HG03064 (cell line): ENCODE results near the gene RNF157.
"Not testable (repeated sequence)": the region's sequence is repeated elsewhere in the genome, so short reads cannot be mapped to it uniquely, and the experiment has no call there.

Experiments
- ATAC-seq: cut with Tn5 transposase; IDR thresholded peaks from one replicate; pipeline ENCODE4 v1.9.1; 2021; ENCODE audit warnings: low read depth; ENCODE audit not compliant: unreplicated experiment

The RNF157 gene

DNA sequence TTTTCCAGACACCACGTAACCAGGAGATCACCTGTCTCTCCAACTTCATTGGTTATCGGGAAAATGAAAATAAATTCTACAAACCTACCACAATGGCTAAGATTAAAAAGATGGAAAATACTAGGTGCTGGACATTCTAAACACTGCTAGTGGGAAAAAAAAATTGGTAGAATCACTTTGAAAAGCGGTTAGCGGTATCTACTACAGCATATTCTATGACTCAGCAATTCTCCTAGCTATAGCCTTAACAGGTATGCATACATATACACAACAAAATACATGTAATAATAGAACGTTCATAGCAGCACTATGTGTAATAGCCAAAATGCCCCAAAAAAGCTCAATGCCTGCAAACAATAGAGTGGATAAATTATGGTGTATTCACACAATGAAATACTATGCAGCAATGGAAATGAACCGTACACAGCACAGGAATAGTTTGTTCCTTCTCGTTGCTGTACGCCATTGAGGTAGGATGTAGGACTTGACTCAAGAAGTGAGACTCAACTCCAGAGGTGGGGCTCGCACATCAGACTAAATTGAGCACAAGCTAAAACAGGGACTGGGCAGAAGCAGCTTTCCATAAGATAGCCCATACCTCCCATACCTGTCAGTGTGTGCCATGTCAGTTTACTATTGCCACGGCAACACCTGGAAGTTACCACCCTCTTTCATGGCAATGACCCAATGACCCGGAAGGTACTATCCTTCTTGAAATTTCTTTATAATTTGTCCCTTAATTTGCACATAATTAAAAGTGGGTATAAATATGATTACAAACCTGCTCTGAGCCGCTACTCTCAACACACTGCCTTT lies 44.8 kb downstream of the RNF157 start:
- no peak for ATAC-seq

DNA sequence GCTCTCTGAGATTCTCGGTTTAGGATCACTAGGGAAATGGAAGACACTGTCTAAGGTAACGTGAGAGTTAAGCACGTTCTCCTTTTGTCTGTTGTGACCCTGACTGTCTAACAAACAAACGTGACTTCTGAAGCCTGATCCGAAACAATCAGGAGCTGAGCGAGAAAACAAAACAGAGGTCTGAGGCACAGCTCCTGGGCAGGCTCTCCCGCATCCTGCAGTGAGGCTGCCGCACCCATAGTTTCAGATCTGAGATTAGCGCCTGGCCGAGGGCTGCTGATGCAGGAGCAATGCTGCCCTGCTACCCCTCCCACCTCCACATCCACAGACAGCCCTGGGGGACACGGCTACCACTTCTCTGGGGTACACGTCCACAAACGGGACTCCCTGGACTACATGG lies 46.7 kb downstream of the RNF157 start:
- ATAC-seq, result no peak

DNA sequence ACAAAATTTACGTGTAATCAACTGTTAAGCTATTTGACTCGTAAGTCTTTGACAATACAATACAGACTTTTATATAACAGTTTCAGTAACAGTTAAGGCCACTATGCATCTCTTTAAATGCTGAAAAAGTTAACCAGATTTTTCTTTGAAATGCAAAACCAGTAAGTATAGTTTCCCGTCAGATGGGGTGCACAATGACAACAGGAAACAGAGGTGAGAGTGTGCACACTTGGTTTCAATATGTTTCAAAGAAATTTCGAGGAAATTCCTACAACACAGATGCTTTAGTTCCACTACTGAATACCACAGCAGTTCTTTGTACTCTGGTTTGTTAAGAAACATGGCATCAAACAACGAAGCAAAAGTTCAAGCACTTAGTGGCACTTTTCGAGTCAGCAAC lies 48.4 kb downstream of the RNF157 start:
- no peak for ATAC-seq

DNA sequence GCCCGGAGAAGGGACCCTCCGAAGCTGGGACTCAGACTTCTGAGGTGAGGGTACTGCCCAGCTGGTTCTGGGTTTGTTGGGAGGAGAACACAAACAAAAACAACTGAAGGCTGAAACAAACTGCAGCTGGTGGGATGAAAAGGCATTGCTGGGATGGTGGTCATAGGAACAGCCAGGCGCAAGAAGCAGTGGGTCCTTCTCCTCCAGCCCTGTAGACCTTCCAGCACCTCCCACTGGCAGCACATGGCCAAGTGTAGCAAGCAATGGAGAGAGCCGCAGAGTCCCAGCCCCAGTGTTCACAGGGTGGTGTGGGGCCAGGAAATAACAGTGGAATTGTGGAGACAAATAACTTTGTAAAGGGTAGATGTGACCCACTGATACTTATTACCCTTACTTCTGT lies 50.6 kb downstream of the RNF157 start:
- ATAC-seq, result no peak

DNA sequence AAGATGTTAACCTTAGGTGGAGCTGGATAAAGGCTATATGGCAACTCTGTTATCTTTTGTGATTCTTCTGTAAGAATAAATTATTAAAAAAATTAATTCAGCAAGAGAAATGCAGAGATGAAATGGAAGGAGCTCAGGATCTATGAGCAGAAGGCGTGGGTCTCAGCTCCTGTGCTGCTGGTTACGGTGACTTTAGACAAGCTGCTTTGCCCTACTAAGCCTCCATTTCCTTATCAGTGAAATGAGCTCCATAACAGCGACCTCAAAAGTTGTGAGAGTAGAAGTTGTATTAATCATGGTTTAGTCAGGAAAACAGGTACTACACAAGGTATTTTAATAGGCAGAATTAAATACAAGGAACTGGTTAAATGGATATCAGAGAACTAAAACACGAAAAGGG lies 51.0 kb downstream of the RNF157 start:
- no peak for ATAC-seq

DNA sequence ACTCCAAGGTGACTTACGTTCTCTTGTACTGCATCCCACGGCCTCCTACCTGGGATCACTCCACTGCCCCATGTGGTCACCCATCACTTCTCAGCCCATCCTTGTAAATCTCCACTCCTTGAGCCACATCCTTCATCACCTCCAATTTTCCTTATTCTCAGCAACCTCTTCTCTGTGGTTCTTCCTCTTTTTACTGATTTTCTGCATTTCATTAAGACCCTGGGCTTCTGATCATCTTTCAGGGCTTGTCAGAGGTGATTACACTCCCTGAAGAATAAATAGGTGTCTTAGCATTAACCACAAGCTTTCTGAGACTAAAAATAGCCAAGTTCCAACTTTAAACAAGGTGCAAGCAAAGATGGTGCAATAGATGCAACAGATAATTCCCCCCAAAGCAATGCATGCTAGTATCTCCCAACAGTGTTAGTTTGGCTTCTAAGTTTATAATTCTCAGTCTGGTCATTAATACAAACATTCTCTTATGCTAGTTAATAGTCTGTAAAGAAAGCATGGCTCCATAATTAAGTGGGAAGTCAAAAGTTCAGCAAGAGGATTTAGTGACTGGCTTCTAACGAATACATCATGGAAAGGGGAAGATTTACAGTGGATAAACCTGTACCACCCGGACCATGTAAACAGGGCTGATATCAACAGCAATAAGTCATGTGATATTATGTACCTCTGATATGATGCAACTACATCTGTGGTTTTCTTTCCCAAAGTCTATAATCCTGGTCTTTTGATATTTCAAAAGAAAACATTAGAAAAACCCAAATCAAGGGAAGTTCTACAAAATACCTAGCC lies 51.9 kb downstream of the RNF157 start:
- no peak for ATAC-seq

DNA sequence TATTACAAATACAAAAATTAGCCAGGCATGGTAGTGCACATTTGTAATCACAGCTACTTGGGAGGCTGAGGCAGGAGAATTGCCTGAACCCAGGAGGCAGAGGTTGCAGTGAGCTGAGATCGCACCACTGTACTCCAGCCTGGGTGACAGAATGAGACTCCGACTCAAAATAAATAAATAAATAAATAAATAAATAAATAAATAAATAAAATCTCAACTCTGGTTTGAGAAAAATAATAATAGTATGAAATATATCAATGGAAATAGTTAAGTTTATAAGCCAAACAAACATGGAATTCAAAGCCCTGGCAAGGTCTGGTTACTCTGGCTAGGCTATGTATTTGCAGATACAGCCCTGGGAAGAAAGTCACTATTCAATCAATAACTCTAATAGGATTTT lies 53.5 kb downstream of the RNF157 start:
- ATAC-seq, result not testable (repeated sequence)

DNA sequence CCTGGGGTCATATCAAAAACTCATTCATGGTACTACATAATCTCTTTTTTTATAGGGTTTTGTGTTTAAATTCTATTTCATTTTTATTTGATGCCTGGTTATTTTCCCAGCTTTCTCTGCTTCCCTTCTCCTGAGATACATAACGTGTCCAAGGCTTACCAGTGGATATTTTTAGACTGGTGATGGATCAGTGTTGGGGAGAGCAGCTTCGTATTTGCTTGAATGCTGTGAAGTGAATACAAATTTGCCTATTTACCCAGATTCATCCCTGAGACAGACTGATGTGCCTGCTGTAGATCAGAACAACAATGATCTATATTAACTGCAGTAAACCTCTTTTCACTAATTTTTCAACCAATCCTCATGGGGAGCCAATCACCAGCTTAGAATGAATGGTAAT lies 56.0 kb downstream of the RNF157 start:
- no peak for ATAC-seq

DNA sequence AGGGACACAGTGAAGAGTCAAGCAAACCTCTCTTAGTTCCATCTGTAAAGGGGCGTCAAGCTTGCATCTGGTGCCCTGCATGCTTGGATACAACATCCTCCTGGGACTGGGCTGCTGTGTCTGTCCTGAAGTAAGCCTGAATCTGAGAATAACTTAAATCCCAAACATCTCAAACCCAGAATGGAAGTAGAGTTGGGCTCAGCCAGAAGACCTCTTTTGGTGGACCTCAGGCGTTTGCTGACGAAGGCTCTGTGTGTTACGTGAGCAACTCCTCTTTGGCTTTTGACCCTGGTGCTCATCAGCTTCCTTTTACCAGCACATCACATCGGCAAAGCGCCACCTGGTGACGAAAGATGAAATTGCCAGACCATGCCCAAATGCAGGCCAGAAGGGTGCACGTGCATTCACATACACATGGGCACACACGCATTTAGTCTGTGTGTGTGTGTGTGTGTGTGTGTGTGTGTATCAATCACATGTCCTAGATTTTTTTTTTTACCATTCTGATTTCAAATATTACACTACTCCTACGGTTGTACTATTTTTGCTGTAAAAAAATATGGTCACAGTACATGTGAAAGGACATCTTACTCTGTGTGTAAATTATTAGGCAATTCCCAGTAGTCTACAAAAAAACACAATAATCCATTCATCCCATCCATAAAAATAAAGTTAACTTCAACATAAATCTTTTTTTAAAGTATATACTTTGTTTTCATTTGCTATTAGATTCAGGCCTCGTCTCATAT lies 58.1 kb downstream of the RNF157 start:
- no peak for ATAC-seq

DNA sequence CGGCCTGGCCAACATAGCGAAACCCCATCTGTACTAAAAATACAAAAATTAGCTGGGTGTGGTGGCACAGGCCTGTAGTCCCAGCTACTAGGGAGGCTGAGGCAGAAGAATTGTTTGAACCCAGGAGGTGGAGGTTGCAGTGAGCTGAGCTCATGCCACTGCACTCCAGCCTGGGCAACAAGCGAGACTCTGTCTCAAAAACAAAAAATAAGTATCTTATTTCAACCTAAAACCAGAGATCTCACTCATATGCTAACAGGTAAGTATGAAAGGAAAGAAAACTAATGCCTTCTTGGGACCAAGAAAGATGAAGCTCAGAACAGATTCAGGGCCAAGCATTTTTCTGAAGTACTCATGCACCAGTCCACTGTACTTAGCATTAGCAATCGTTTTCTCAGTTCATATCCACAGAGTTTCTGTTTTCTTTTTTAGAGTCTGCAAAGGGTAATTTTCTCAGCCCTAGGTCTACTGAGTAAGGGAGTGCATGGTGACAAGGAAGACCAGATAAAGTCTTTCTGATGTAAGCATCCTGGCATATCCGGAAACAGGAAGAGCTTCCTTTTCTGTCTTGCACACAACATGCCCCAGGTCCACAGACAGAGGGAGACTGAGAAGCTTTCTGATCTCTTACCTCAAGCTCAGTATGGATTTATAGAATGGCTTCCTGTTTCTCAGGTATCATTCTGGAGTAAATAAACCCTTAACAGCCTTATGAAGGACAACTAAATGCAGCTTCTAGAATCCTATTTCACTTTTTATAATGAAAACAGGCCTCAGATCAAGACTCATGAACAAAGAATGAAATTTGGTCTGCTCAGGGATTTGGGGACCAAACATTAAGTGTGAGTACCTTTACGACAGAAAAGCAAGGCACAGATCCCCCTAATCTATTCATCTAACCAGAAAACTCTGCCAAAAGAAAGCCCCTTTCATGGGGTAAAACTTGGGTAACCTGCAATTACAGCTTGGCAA lies 60.5 kb downstream of the RNF157 start:
- ATAC-seq, result no peak

DNA sequence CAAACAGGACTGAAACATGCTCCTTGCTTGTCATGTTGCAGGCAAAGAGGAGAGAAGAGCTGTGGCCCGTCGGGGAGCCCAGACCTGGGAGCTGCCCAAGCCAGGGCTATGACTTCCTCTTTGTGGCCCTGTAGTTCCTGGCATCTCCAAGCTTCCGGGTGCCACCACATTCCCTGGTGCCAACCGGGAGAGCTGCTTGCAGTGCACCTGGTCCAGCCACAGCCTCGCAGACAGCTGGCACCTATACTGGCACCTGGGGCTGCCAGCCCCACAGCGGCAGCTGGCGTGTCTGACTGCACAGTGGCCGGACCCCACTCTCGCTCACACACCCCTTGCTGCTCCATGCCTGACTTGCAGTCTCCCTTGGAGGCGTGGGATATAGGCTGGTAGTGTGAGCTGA lies 62.2 kb downstream of the RNF157 start:
- no peak for ATAC-seq

DNA sequence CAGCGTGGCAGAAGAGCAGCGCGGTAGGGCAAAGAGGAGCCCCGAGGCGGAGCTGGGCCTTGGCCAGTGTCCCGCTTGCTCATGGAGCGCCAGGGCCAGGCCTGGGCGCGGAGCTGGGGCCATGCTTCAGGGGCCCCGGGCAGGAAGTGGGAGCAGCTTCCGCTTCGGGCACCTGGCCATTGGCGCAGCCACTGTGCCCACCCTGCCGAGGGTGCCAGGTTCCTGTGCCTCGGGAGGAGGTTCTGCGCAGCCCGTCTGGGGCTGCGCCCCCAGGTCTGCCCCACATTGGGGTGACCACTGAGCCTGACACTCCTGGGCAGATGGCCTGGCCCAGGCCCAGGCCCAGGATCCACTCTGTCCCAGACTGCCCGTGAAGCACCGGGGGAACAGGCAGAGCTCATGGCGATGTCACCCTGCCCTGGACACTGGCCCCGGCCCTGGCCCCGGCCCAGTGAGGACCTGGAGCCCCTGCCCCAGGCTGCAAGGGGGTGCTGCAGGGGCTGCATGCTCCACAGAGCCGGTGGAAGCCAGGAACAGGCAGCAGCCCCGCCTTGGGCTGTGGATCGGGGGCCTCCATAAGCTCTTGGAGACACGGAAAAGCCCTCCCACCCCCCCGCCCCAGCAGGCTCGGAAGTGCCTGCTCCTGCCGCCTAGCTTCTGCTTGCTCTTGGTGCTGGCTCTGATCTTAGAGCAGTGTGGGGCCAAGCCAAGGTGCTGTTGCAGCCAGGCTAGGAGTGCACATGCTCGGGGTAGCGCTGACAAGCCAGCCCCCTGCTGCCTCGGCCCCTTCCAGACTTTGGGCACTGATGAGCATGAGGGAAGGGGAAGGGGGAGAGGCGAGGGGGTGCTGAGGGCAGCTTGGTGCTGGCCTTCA lies 63.4 kb downstream of the RNF157 start:
- no peak for ATAC-seq

DNA sequence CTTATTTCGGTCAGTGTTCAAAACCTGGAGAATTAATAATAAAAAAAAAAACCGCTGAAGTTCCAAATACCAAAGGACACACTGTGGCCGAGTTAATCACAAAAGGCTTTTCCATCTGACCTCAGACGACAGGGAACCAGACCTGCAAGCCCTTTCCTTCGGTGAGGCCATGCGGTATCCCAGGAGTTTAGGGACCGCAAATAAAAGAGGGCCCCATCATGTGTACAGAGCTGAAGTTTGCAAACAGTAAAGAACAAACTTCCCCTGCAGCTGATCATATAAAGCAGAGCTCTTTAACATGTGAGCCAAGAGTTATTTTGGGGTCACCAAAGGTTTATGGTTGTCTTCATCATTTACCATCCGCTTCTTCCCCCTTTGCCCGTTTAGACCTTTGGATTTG lies 66.3 kb downstream of the RNF157 start:
- ATAC-seq, result no peak

DNA sequence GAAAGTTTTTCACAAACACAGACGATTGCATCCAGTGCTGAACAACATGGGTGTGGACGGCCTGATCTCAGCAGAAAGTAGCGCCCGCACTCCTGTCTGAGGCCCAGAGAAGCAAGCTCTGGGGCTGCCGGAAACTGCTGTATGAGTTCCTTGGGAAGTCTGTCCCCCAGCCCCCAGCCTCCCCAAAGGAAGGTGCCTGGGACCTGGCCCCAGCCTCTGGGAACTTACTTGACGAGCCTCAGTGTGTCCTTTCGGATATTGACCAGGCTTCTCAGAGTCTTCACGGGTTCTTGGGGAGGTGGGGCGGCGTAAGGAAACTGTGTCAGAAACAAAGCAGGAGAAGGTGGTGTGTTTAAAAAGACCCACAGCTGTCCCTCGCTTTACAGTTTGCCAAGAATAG lies 66.8 kb downstream of the RNF157 start:
- ATAC-seq, result no peak

DNA sequence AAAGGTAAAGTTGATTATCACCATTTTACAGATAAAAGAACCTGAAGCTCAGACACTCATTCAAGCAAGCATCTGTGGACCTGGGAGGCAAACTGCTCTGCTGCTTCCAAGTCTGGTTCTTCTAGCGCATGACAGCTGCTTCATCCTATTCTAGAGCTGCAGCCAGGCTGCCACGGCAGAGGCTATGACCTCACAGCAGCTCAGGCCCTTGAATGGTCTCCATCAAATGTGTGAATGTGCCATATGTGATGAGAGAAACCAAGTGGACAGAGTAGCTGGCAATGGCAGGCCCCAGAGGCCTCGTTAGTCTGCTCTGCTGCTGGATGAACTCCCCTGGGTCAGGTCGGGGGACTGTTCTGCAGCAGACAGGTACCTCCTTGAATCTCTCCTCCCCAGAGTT lies 68.6 kb downstream of the RNF157 start:
- no peak for ATAC-seq

DNA sequence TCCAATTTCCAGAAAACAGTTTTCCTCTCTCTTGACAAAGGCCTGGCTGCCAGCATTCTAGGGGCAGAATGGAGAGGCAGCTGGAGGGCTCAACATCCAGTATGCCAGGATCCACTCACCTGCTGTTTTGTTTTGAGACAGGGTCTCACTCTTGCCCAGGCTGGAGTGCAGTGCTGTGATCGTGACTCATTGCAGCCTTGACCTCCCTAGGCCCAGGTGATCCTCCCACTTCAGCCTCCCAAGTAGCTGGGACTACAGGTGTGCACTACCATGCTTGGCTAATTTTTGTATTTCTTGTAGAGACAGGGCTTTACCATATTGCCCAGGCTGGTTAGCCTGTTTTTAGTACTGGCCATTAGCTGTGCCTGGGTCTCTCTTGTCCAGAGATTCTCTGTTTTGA lies 70.2 kb downstream of the RNF157 start:
- no peak for ATAC-seq

DNA sequence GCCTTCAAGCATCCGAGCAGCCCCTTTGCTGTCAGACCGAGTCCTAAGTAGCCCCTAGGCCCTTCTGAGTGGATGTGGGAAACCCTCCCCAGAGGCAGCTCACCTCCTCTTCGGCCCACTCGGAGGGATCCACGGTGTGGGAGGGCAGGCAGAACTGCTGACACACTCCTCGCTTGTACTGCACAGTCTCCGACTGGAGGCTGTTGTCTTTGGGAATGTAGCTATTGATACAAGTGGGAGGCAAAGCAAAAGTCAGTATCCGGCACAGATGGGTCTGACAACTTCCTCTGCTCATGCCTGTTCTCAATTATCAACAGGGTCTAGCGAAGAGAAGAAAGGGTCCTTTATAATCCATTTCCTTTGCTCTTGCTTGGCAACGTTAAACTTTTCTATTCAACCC lies 73.4 kb downstream of the RNF157 start:
- no peak for ATAC-seq

DNA sequence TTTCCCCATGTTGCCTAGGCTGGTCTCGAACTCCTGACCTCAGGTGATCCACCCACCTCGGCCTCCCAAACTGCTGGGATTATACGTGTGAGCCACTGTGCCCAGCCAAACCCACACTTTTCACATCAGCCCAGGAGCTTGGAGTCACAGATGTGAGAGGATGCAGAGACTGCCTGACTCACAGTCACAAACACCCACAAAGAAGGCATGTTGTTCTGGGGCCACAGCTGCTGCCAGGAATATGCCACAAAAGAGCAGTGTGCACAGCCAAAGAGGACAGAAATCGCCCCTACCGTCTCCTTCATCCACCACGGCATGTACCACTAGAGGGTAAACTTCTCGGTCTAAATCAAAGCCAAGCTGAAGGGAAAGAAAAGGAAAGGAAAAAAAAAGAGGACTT lies 74.1 kb downstream of the RNF157 start:
- no peak for ATAC-seq

DNA sequence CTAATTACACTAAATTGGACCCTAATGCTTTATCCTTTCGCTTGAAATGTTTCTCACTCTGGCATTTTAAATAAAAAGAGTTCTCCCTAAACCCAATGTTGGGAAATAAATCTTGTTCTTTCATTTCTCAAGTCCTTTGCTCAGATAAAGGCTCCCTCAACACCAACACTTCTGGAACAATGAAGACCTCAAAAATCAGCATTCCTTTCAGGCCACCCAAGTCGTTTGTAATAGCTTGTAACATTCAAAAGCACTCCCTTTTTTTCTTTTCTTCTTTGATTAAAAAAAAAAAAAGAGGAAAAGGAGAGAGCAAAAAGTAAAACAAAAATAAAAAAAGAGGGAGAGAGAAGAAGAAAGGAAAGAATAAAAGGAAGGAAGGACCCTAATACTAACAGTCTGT lies 76.0 kb downstream of the RNF157 start:
- no peak for ATAC-seq
